K562 (cell line): ENCODE data around the gene CBFA2T3. TPM values are rescaled to one million over a fixed set of nuclear protein-coding genes. Genes with fewer than 3 reads are reported as not detected.

ENCODE experiments used
- EGR1 ChIP-seq: fragments of 450-650 bp; conservative IDR thresholded peaks from 2 replicates; pipeline ENCODE4 v1.6.1; 2017; ENCODE audit warnings: mild to moderate bottlenecking
- ETV5 ChIP-seq: sonication (generic); formaldehyde crosslinking; IDR thresholded peaks from 2 replicates; pipeline ENCODE4 v1.4.0; 2020; ENCODE audit warnings: low read depth, mild to moderate bottlenecking, missing genetic modification reagents
- FUS ChIP-seq: fragments of 200-400 bp; formaldehyde crosslinking; optimal IDR thresholded peaks from 2 replicates; pipeline ENCODE3; 2017; ENCODE audit warnings: low read depth, low read length
- JUND ChIP-seq, 2 experiments: IDR thresholded peaks; 2 replicates in 1 of 2; 3 replicates in 1 of 2; pipeline ENCODE4 v1.6.1; 2011; ENCODE audit warnings: borderline replicate concordance in 2 of 2, low read depth in 2 of 2, low read length in 2 of 2, improper control_type of control experiment in 1 of 2, missing biosample characterization in 1 of 2, missing genetic modification characterization in 1 of 2, missing genetic modification reagents in 1 of 2
- MECOM ChIP-seq: fragments of 250-450 bp; sonication (Bioruptor Pico); IDR thresholded peaks from 2 replicates; pipeline ENCODE4 v1.8.0; 2022; ENCODE audit warnings: inconsistent platforms
- MYC ChIP-seq, 2 experiments: fragments of 250-450 bp in 1 of 2; sonication (Bioruptor Pico) in 1 of 2; IDR thresholded peaks; 2 replicates each; pipeline versions ENCODE4 v1.5.1 to v1.6.1; 2012 to 2021; ENCODE audit warnings: low read depth in 2 of 2, borderline replicate concordance in 1 of 2, improper control_type of control experiment in 1 of 2, low read length in 1 of 2, mild to moderate bottlenecking in 1 of 2, moderate library complexity in 1 of 2
- NBN ChIP-seq: fragments of 450-650 bp; IDR thresholded peaks from 2 replicates; pipeline ENCODE4 v1.6.1; 2016; ENCODE audit warnings: low read depth, mild to moderate bottlenecking
- NFXL1 ChIP-seq: fragments of 450-650 bp; formaldehyde crosslinking; IDR thresholded peaks from 2 replicates; pipeline ENCODE4 v1.4.0; 2021; ENCODE audit warnings: mild to moderate bottlenecking
- NONO ChIP-seq, 2 experiments: fragments of 200-400 bp in 1 of 2; fragments of 450-650 bp in 1 of 2; formaldehyde crosslinking in 1 of 2; IDR thresholded peaks; 2 replicates each; pipeline ENCODE4 v1.6.1; 2017; ENCODE audit warnings: low read depth in 2 of 2, mild to moderate bottlenecking in 2 of 2, moderate library complexity in 2 of 2, low read length in 1 of 2
- PCBP1 ChIP-seq: fragments of 200-400 bp; formaldehyde crosslinking; IDR thresholded peaks from 2 replicates; pipeline ENCODE4 v1.6.1; 2018; ENCODE audit warnings: mild to moderate bottlenecking, low read depth, low read length; ENCODE audit not compliant: poor library complexity, severe bottlenecking
- POLR2A ChIP-seq: fragments of 450-650 bp; conservative IDR thresholded peaks from 2 replicates; pipeline ENCODE4 v1.6.1; 2016
- ZBTB8A ChIP-seq: fragments of 450-650 bp; IDR thresholded peaks from 2 replicates; pipeline ENCODE4 v1.6.1; 2018; ENCODE audit warnings: mild to moderate bottlenecking, moderate library complexity; ENCODE audit not compliant: partially characterized antibody
- ZEB2 ChIP-seq: fragments of 450-650 bp; IDR thresholded peaks from 2 replicates; pipeline ENCODE4 v1.6.1; 2016
- ZKSCAN8 ChIP-seq: fragments of 200-800 bp; sonication (Bioruptor generic); IDR thresholded peaks from 2 replicates; pipeline ENCODE4 v1.6.1; 2016; ENCODE audit warnings: missing genetic modification characterization, missing compliant biosample characterization
- ZNF785 ChIP-seq: fragments of 250-450 bp; sonication (Bioruptor Pico); IDR thresholded peaks from 2 replicates; pipeline ENCODE4 v1.4.0; 2020; ENCODE audit warnings: mild to moderate bottlenecking
- polyA plus RNA-seq, 8 experiments: library from polyadenylated mRNA; depleted of rRNA in 4 of 8; stranded (reverse) in 5 of 8; unstranded in 3 of 8; fragments of >200 nt; fragmentation: Nextera tagmentation in 2 of 8; fragmentation: Illumina TruSeq in 1 of 8; extraction: Ambion mirVana in 2 of 8; extraction: Trizol in 1 of 8; gene quantifications; 2 replicates each; pipeline versions ENCODE4 v1.2.1 to v1.2.3, GENCODE V29; 2011 to 2014; ENCODE audit warnings: inconsistent platforms in 1 of 8, missing spikeins in 1 of 8
- total RNA-seq, 7 experiments: library from RNA; depleted of rRNA in 6 of 7; stranded (reverse); fragments of >200 nt in 6 of 7; fragmentation: Illumina TruSeq in 2 of 7; extraction: Trizol in 2 of 7; gene quantifications; 2 replicates each; pipeline versions ENCODE4 v1.2.1 to v1.2.3, GENCODE V29; 2011 to 2021; ENCODE audit warnings: low replicate concordance in 1 of 7
- TF ChIP-seq, protein P1 (sequence below): fragments of 250-450 bp; sonication (Bioruptor Pico); IDR thresholded peaks from 2 replicates; pipeline ENCODE4 v1.8.0; 2021; ENCODE audit warnings: moderate library complexity, mild to moderate bottlenecking, inconsistent platforms
- TF ChIP-seq, protein P2 (sequence below): fragments of 450-650 bp; formaldehyde crosslinking; IDR thresholded peaks from 2 replicates; pipeline ENCODE4 v1.4.0; 2020; ENCODE audit warnings: mild to moderate bottlenecking, mixed read lengths
- TF ChIP-seq, protein P3 (sequence below): fragments of 200-800 bp; sonication (Bioruptor generic); IDR thresholded peaks from 2 replicates; pipeline ENCODE4 v1.6.1; 2016; ENCODE audit warnings: missing genetic modification characterization, missing compliant biosample characterization

The CBFA2T3 gene
- total and polyA plus RNA-seq, 9 of the 15 experiments (the other 6 are each of a cell fraction or from before 2014, with no cell fraction given) = 2.3 to 145 (median 6.7) TPM

DNA sequence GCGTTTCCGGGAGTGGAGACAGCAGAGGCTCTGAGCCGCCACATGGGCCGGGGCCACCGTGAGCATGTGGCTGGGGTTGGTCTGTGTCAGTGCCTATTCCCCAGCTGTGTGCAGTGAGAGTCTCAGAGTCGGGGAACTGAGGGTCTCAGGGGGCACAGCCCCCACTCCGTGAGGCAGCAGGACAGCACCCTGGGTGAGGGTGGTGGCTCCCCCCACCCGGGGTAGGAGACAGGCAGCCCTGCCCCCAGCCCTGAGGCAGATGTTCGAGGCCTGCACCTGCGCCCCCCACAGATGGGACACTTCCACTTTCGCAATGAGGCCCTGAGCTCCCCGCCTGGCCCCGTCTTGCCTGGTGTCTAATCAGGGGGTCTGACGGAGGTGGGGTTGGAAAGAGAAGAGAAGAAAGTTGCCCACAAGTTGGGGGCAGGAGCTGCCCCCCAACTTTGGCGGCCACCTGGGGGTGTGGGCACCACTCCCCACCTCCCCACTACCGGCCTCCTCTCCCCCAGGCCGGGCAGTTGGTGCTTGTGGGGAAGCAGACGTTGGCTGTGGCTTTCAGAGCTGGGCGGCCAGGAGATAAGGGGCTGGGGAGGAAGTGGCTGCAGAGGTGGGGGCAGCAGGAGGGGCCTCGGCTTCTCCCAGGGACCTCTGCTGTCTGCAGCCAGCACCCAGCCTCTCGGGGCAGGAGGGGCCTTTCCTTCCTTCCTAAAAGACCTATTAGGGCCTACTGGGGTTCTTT is 1.8 kb upstream of the CBFA2T3 start (continued):
- TF ChIP-seq, protein P1, sequence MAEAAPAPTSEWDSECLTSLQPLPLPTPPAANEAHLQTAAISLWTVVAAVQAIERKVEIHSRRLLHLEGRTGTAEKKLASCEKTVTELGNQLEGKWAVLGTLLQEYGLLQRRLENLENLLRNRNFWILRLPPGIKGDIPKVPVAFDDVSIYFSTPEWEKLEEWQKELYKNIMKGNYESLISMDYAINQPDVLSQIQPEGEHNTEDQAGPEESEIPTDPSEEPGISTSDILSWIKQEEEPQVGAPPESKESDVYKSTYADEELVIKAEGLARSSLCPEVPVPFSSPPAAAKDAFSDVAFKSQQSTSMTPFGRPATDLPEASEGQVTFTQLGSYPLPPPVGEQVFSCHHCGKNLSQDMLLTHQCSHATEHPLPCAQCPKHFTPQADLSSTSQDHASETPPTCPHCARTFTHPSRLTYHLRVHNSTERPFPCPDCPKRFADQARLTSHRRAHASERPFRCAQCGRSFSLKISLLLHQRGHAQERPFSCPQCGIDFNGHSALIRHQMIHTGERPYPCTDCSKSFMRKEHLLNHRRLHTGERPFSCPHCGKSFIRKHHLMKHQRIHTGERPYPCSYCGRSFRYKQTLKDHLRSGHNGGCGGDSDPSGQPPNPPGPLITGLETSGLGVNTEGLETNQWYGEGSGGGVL (CRISPR knock-in tag) = no peak
- TF ChIP-seq ETV5 (CRISPR knock-in tag) (peak; percentile 99), JUND (IDR thresholded peaks at IDR 0.05; ENCODE audit: borderline replicate concordance, low read depth, low read length) (peak; percentile 65), JUND (tag; IDR thresholded peaks at IDR 0.05; ENCODE audit: borderline replicate concordance, low read depth, low read length) (no peak; the same call in 2 of the 3 replicates), POLR2A (peak; percentile 92), MYC (IDR thresholded peaks at IDR 0.05; ENCODE audit: low read depth, low read length) (peak; percentile 74), MYC (CRISPR knock-in tag; IDR thresholded peaks at IDR 0.05; ENCODE audit: borderline replicate concordance, low read depth) (peak; percentile 85; the same call in 1 of the 2 replicates), PCBP1 (peak; percentile 96), FUS (no peak), ZBTB8A (no peak), ZNF785 (no peak), ZKSCAN8 (peak; percentile 85; the same call in 1 of the 2 replicates), NBN (peak; percentile 53; the same call in 1 of the 2 replicates), NONO (IDR thresholded peaks at IDR 0.05; ENCODE audit: low read depth in 2 of 2, low read length in 1 of 2) (peak in 1 of 2 experiments; percentile 72; a peak in 2 of 4 replicates), NFXL1 (CRISPR knock-in tag) (0 out of 2 replicates have a peak, but pooled peaks have one; percentile 17), EGR1 (peak; percentile 40), ZEB2 (peak; percentile 48; the same call in 1 of the 2 replicates), MECOM (CRISPR knock-in tag) (peak; percentile 43; the same call in 1 of the 2 replicates)
- TF ChIP-seq, protein P2, sequence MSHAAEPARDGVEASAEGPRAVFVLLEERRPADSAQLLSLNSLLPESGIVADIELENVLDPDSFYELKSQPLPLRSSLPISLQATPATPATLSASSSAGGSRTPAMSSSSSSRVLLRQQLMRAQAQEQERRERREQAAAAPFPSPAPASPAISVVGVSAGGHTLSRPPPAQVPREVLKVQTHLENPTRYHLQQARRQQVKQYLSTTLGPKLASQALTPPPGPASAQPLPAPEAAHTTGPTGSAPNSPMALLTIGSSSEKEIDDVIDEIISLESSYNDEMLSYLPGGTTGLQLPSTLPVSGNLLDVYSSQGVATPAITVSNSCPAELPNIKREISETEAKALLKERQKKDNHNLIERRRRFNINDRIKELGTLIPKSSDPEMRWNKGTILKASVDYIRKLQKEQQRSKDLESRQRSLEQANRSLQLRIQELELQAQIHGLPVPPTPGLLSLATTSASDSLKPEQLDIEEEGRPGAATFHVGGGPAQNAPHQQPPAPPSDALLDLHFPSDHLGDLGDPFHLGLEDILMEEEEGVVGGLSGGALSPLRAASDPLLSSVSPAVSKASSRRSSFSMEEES (CRISPR knock-in tag) = no peak; the same call in 1 of the 2 replicates
- TF ChIP-seq, protein P3, sequence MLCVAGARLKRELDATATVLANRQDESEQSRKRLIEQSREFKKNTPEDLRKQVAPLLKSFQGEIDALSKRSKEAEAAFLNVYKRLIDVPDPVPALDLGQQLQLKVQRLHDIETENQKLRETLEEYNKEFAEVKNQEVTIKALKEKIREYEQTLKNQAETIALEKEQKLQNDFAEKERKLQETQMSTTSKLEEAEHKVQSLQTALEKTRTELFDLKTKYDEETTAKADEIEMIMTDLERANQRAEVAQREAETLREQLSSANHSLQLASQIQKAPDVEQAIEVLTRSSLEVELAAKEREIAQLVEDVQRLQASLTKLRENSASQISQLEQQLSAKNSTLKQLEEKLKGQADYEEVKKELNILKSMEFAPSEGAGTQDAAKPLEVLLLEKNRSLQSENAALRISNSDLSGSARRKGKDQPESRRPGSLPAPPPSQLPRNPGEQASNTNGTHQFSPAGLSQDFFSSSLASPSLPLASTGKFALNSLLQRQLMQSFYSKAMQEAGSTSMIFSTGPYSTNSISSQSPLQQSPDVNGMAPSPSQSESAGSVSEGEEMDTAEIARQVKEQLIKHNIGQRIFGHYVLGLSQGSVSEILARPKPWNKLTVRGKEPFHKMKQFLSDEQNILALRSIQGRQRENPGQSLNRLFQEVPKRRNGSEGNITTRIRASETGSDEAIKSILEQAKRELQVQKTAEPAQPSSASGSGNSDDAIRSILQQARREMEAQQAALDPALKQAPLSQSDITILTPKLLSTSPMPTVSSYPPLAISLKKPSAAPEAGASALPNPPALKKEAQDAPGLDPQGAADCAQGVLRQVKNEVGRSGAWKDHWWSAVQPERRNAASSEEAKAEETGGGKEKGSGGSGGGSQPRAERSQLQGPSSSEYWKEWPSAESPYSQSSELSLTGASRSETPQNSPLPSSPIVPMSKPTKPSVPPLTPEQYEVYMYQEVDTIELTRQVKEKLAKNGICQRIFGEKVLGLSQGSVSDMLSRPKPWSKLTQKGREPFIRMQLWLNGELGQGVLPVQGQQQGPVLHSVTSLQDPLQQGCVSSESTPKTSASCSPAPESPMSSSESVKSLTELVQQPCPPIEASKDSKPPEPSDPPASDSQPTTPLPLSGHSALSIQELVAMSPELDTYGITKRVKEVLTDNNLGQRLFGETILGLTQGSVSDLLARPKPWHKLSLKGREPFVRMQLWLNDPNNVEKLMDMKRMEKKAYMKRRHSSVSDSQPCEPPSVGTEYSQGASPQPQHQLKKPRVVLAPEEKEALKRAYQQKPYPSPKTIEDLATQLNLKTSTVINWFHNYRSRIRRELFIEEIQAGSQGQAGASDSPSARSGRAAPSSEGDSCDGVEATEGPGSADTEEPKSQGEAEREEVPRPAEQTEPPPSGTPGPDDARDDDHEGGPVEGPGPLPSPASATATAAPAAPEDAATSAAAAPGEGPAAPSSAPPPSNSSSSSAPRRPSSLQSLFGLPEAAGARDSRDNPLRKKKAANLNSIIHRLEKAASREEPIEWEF (CRISPR knock-in tag) = 0 out of 2 replicates have a peak, but pooled peaks have one; percentile 41
